Brain microvascular endothelial cell (primary cell): ENCODE measurements around the gene SCARB1.

Experiments used
- DNase-seq: peaks from one replicate; pipeline ENCODE4 v3.0.0-alpha.2; 2020
- H3K27ac ChIP-seq: fragments of 250-450 bp; sonication (Bioruptor Pico); 2 replicates; pipeline ENCODE4 v1.5.1; 2020; ENCODE audit warnings: mild to moderate bottlenecking, moderate library complexity
- H3K27me3 ChIP-seq: fragments of 250-450 bp; sonication (Bioruptor Pico); replicated peaks from 2 replicates; pipeline ENCODE4 v1.5.1; 2020; ENCODE audit warnings: mild to moderate bottlenecking
- H3K36me3 ChIP-seq: fragments of 250-450 bp; sonication (Bioruptor Pico); replicated peaks from 2 replicates; pipeline ENCODE4 v1.5.1; 2020; ENCODE audit warnings: mild to moderate bottlenecking
- H3K4me3 ChIP-seq: 2 replicates; pipeline ENCODE4 v1.5.1; 2011; ENCODE audit warnings: low read depth, mild to moderate bottlenecking, control low read depth, low read length, moderate library complexity
- CTCF ChIP-seq: IDR thresholded peaks from 2 replicates; pipeline ENCODE4 v1.5.1; 2011; ENCODE audit warnings: low read depth, mild to moderate bottlenecking, moderate library complexity, low read length, control low read depth, inconsistent platforms; ENCODE audit errors: missing control alignments
- in situ Hi-C: cut with HindIII; loops from 2 replicates; pipeline ENCODE4 v1.10.0; 2017; ENCODE audit warnings: low sequenced_read_pairs, low pct_ligation_motif_present

The SCARB1 gene

GRCh38 chr12:124854637-124855184 is 9.0 kb downstream of the SCARB1 start:
- Histone ChIP-seq H3K27me3 (no peaks in the 10 kb centered on the region), H3K27ac (no peak overlapping the region), H3K36me3 (no peaks in the 10 kb centered on the region), H3K4me3 (no peak overlapping the region)
- TF ChIP-seq CTCF: peak; percentile 35
- DNase-seq: no peak
- in situ Hi-C loops: no loop called here

DNA sequence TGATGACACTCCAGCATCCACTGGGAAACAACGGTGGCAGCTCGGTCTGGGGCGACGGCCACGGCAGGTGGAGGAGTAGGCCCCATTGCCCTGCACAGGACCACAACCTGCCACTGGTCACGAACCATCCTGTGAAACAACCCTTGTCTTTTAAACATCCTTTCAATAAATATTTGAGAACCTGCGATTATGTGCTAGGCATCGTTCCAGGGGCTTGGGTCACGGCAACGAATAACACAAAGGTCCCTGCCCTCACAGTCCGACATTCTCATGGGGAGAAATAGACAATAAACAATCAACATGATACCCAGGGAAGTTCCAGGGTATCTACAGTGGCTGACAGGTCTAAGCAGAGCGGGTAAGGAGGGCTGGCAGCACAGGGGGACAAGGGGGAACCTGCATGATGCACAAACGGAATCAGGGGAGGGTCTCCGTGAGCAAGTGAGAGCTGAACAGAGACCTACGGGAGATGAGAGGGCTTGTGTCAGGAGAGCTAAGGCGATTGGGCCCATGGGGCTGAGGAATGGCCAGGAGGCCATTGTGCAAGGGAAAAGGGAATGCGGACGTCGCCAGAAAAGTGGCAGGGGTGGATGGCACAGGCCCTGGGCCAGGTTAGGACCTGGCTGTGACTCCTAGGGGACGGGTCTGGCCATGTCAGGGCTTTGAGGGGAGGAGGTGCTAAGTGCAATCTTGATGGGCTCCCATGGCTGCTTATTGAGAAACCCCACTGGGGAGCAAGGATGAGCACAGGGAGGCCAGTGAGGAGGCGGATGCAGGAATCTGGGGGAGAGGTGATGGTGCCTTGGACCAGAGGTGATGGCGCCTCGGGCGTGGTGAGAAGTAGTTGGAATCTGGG is 9.7 kb downstream of the SCARB1 start:
- no peak overlapping the region for H3K27ac ChIP-seq

GRCh38 chr12:124852911-124853427 is 10.7 kb downstream of the SCARB1 start:
- no peak overlapping the region for H3K27ac ChIP-seq
- TF ChIP-seq CTCF: no peak
- H3K36me3 ChIP-seq: no peaks in the 10 kb centered on the region
- no peak for DNase-seq
- in situ Hi-C loops: no loop called here
- no peak overlapping the region for H3K4me3 ChIP-seq
- no peaks in the 10 kb centered on the region for H3K27me3 ChIP-seq

More for the DNA sequence above, 9.7 kb downstream of the SCARB1 start:
- H3K27me3 ChIP-seq: no peaks in the 10 kb centered on the region
- H3K36me3 ChIP-seq: no peaks in the 10 kb centered on the region
- in situ Hi-C loops: no loop called here
- no peak overlapping the region for H3K4me3 ChIP-seq
- TF ChIP-seq CTCF: no peak
- no peak for DNase-seq

GRCh38 chr12:124852329-124852831 is 11.3 kb downstream of the SCARB1 start:
- no peak for DNase-seq
- H3K27me3 ChIP-seq: no peaks in the 10 kb centered on the region
- in situ Hi-C loops: no loop called here
- no peak overlapping the region for H3K27ac ChIP-seq
- TF ChIP-seq CTCF: no peak
- no peaks in the 10 kb centered on the region for H3K36me3 ChIP-seq
- H3K4me3 ChIP-seq: no peak overlapping the region

DNA sequence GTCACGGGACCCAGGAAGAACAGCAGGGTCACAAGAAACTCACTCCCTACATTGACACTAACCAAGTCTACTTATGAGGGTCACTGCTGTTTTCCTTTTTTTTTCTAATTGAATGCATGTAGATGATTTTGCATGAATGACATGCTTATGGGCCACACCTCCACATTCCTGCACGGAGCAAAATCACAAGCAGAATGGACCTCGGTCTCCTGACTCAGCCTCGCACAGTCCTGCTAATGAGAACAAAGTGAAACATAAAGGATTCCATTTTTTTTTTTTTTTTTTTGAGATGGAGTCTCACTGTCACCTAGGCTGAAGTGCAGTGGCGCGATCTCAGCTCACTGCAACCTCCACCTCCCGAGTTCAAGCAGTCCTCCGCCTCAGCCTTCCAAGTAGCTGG is 12.3 kb downstream of the SCARB1 start:
- in situ Hi-C loops: no loop called here
- H3K36me3 ChIP-seq: no peaks in the 10 kb centered on the region
- no peak for TF ChIP-seq CTCF
- H3K27ac ChIP-seq: no peak overlapping the region
- H3K4me3 ChIP-seq: no peak overlapping the region
- no peaks in the 10 kb centered on the region for H3K27me3 ChIP-seq
- no peak for DNase-seq
